Upper lobe of left lung (tissue), 6 donors: Measurements from ENCODE around the gene TYRP1. TPM values are rescaled to one million over a fixed set of nuclear protein-coding genes. Genes with fewer than 3 reads are reported as not detected.

Experiments
- ATAC-seq, 2 donors: fragments of 200-7000 bp; cut with Tn5 transposase; one replicate each; pipeline ENCODE4 v1.9.1; 2022; ENCODE audit warnings: mild to moderate bottlenecking in 2 of 2, moderate library complexity in 2 of 2; ENCODE audit not compliant: low FRiP score in 2 of 2
- DNase-seq, 2 donors: peaks; one replicate each; pipeline ENCODE4 v3.0.0-alpha.2; 2019 to 2020
- H3K27ac ChIP-seq, 4 donors: fragments of 200-600 bp; sonication (generic); one replicate each; pipeline ENCODE4 v1.5.1; 2016 to 2019
- H3K27me3 ChIP-seq, 4 donors: fragments of 200-600 bp; sonication (generic); one replicate each; pipeline ENCODE4 v1.5.1; 2017 to 2019
- H3K36me3 ChIP-seq, 4 donors: fragments of 200-600 bp; sonication (generic); one replicate each; pipeline ENCODE4 v1.5.1; 2016 to 2019
- H3K4me1 ChIP-seq, 4 donors: fragments of 200-600 bp; sonication (generic); one replicate each; pipeline ENCODE4 v1.5.1; 2018 to 2019
- H3K4me3 ChIP-seq, 4 donors: fragments of 200-600 bp; sonication (generic); one replicate each; pipeline ENCODE4 v1.5.1; 2017 to 2019; ENCODE audit warnings: mild to moderate bottlenecking in 2 of 4, moderate library complexity in 1 of 4
- H3K9me3 ChIP-seq, 4 donors: fragments of 200-600 bp; sonication (generic); one replicate each; pipeline ENCODE4 v1.5.1; 2018 to 2019
- EP300 ChIP-seq, 4 donors: sonication (generic); formaldehyde crosslinking; IDR thresholded peaks; one replicate each; pipeline ENCODE4 v1.5.1; 2017; ENCODE audit warnings: antibody characterized with exemption in 4 of 4, control low read depth in 2 of 4
- POLR2A ChIP-seq, 4 donors: fragments of 450-650 bp; IDR thresholded peaks; one replicate each; pipeline ENCODE4 v1.5.1; 2016 to 2017; ENCODE audit warnings: antibody characterized with exemption in 4 of 4, mild to moderate bottlenecking in 2 of 4
- POLR2AphosphoS5 ChIP-seq, 2 donors: sonication (generic); formaldehyde crosslinking; IDR thresholded peaks; one replicate each; pipeline ENCODE4 v1.5.1; 2017; ENCODE audit warnings: antibody characterized with exemption in 2 of 2
- WGBS, 2 donors: methylation state at CpG; one replicate each; pipeline ENCODE4 v1.1.5; 2017 to 2018; 5-methylcytosine and 5-hydroxymethylcytosine counted together
- total RNA-seq, 6 donors: library from RNA; depleted of rRNA in 4 of 6; stranded (reverse); fragments of >200 nt in 4 of 6; gene quantifications; one replicate each; pipeline versions ENCODE4 v1.1.0 to v1.2.1, GENCODE V29; 2016 to 2021
- TF ChIP-seq, protein P1 (sequence below), 6 experiments: fragments of 450-650 bp in 4 of 6; fragments of 200-600 bp in 2 of 6; sonication (generic) in 2 of 6; IDR thresholded peaks; one replicate each; pipeline ENCODE4 v1.5.1; 2016 to 2019; ENCODE audit warnings: antibody characterized with exemption in 6 of 6
- donor health status: DM: no; HTN: no; CAD: no; lungs with moderate emphysema.
- donor health status: DM: no; HTN: yes; CAD: no; lungs with severe emphysema.

TYRP1 gene
- total RNA-seq, 6 donors from 2014 or later: 3.3 to 8.4 (median 4.2) TPM; not detected in 2

DNA sequence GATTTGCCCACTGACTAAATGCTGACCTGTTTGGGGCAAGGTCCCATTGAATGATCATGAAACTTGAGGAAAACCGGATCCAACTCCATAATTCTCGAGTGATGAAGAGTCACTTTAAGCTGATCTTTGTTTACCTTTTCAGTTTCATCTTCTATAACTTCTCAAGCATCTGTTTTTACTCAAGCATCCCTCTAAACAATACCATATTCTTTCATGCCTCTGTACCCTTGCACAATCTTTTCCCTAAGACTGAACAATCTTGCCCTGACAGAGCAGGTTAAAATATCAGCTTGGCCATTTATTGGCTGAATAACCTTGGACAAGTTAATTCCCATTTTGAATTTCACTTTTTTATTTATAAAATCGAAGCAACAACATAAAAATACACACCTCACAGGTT, 39.8 kb downstream of the TYRP1 start:
- no peaks in the 10 kb centered on the region for H3K27me3 ChIP-seq

DNA sequence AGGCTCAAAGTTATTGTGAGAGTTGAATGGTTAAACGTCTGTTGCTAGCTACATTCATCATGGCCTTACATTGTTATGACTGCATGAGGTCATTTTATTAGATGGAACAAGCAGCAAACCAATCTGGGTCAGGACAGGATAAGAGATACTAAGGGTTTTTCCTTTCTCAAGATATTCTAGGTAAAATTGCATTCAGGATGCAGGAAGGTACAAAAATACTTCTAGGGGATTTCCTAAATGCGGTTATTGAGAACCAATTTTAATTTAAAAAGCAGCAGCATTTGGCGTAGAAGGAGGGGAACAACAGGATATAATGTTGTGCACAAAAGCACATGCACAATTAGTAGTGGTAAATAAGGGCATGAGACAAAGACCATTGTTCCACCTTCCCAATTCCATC, 42.5 kb downstream of the TYRP1 start:
- H3K9me3 ChIP-seq: no peaks in the 10 kb centered on the region
- ATAC-seq: no peak
- H3K27ac ChIP-seq: no peak overlapping the region
- 34 to 44% methylated on average over 3 of the region's 3 CpGs for WGBS, 2 donors
- no peak for TF ChIP-seq POLR2A (IDR thresholded peaks at IDR 0.05)
- TF ChIP-seq POLR2AphosphoS5 (IDR thresholded peaks at IDR 0.05): no peak
- TF ChIP-seq, protein P1, sequence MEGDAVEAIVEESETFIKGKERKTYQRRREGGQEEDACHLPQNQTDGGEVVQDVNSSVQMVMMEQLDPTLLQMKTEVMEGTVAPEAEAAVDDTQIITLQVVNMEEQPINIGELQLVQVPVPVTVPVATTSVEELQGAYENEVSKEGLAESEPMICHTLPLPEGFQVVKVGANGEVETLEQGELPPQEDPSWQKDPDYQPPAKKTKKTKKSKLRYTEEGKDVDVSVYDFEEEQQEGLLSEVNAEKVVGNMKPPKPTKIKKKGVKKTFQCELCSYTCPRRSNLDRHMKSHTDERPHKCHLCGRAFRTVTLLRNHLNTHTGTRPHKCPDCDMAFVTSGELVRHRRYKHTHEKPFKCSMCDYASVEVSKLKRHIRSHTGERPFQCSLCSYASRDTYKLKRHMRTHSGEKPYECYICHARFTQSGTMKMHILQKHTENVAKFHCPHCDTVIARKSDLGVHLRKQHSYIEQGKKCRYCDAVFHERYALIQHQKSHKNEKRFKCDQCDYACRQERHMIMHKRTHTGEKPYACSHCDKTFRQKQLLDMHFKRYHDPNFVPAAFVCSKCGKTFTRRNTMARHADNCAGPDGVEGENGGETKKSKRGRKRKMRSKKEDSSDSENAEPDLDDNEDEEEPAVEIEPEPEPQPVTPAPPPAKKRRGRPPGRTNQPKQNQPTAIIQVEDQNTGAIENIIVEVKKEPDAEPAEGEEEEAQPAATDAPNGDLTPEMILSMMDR (IDR thresholded peaks at IDR 0.05): no peak
- no peak for TF ChIP-seq EP300 (IDR thresholded peaks at IDR 0.05)
- no peaks in the 10 kb centered on the region for H3K4me1 ChIP-seq
- no peaks in the 10 kb centered on the region for H3K36me3 ChIP-seq
- H3K4me3 ChIP-seq: no peak overlapping the region
- no peak for DNase-seq
- H3K27me3 ChIP-seq: no peaks in the 10 kb centered on the region

More for the DNA sequence above, 39.8 kb downstream of the TYRP1 start:
- Histone ChIP-seq H3K27ac (no peak overlapping the region), H3K9me3 (no peaks in the 10 kb centered on the region), H3K36me3 (no peaks in the 10 kb centered on the region), H3K4me3 (no peak overlapping the region), H3K4me1 (no peaks in the 10 kb centered on the region)
- ATAC-seq (no peak), DNase-seq (no peak)
- TF ChIP-seq, protein P1 (IDR thresholded peaks at IDR 0.05): no peak
- TF ChIP-seq POLR2AphosphoS5 (IDR thresholded peaks at IDR 0.05) (no peak), POLR2A (IDR thresholded peaks at IDR 0.05) (no peak), EP300 (IDR thresholded peaks at IDR 0.05) (no peak)
- WGBS, 2 donors: 75 to 77% methylated on average over 3 of the region's 3 CpGs

DNA sequence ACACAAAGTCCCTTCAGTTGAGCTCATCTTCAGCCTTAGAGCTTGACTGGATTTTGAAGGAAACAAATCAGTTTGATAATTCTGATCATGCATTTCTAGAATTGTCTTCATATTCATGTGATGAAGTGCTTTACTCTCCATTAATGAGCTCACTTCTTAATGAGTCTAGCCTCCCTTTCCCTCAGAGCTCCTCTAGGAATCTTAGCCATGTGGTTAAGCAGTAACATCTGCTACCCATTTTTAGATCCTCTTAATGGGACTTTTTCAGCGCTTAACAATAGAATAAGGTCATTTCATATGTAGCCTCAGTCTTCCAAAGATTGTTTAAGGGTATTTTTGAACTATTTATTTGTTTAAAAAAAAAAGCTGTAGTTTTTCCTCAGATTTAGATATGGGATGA, 44.7 kb downstream of the TYRP1 start:
- TF ChIP-seq POLR2AphosphoS5 (IDR thresholded peaks at IDR 0.05): no peak
- TF ChIP-seq, protein P1 (IDR thresholded peaks at IDR 0.05): no peak
- TF ChIP-seq EP300 (IDR thresholded peaks at IDR 0.05): no peak
- TF ChIP-seq POLR2A (IDR thresholded peaks at IDR 0.05): no peak
- Histone ChIP-seq H3K27ac (no peak overlapping the region), H3K4me1 (no peaks in the 10 kb centered on the region), H3K36me3 (no peaks in the 10 kb centered on the region), H3K4me3 (no peak overlapping the region), H3K9me3 (no peaks in the 10 kb centered on the region), H3K27me3 (no peaks in the 10 kb centered on the region)
- 0% methylated on average over 1 of the region's 1 CpG for WGBS, 2 donors
- no peak for DNase-seq
- ATAC-seq: no peak

DNA sequence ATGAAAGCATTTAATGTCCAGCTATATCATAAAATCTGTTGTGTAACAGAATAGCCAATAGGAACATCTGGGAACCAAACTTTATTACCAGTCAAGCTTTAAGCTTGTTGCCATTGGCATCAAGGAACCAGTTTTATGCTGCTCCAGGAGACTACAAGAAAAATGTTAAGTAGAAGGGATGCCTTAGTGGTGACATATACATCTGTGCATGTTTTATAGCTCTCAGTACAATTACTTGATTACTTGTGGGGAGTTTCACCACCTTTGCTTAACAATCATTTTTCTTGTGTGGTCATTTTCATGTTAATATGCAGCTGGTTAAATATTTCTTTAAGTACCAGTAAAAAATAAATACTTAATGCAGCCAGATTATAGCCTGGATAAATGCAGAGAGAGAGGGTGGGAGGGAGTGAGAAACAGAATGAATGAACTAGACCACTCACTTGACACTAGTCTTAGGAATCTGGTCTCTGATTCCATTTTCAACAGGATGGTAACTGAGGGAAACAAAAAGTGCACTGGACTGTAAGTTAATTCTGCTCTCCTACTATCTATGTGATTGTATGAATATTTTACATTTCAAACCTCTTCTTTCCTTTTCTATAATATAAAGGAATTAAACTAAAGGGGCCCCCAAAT, 45.9 kb downstream of the TYRP1 start:
- no peak for TF ChIP-seq POLR2AphosphoS5 (IDR thresholded peaks at IDR 0.05)
- no peak for TF ChIP-seq EP300 (IDR thresholded peaks at IDR 0.05)
- no peak for TF ChIP-seq POLR2A (IDR thresholded peaks at IDR 0.05)
- TF ChIP-seq, protein P1 (IDR thresholded peaks at IDR 0.05): no peak
- no peaks in the 10 kb centered on the region for H3K4me1 ChIP-seq
- H3K27ac ChIP-seq: no peak overlapping the region
- H3K9me3 ChIP-seq: no peaks in the 10 kb centered on the region
- no peaks in the 10 kb centered on the region for H3K27me3 ChIP-seq
- DNase-seq: no peak
- H3K4me3 ChIP-seq: no peak overlapping the region
- no peaks in the 10 kb centered on the region for H3K36me3 ChIP-seq
- ATAC-seq: no peak

DNA sequence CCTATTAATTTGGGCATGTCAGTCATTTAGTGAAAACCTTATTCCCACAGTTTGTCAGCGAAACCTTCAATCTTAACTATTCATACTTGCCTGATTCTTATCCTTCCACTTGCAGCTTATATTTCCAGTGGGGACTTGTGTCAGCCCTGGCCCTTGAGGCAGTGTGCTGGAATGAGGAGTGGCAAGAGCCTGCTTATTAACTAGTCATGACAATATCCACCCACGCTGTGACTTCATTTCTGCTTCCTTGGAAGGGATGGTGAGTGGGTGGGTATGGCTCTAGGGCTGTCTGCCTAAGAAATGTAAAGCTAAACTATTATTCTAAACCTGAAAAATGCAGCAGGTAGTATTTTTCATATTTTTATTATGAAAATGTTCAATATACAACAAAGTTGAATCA, 47.7 kb downstream of the TYRP1 start:
- 50 to 68% methylated on average over 2 of the region's 2 CpGs for WGBS, 2 donors
- H3K9me3 ChIP-seq: no peaks in the 10 kb centered on the region

More for the DNA sequence above, 47.7 kb downstream of the TYRP1 start:
- H3K36me3 ChIP-seq: no peaks in the 10 kb centered on the region
- DNase-seq (no peak), ATAC-seq (peak in 1 of 2 donors; percentile 26)
- no peaks in the 10 kb centered on the region for H3K27me3 ChIP-seq
- no peak overlapping the region for H3K27ac ChIP-seq
- H3K4me1 ChIP-seq: no peaks in the 10 kb centered on the region
- TF ChIP-seq, protein P1 (IDR thresholded peaks at IDR 0.05): no peak
- TF ChIP-seq EP300 (IDR thresholded peaks at IDR 0.05) (no peak), POLR2A (IDR thresholded peaks at IDR 0.05) (no peak), POLR2AphosphoS5 (IDR thresholded peaks at IDR 0.05) (no peak)
- no peak overlapping the region for H3K4me3 ChIP-seq
